Measurements from ENCODE around the gene MRGPRE.

GRCh38 chr11:3199537-3200295 is 32.5 kb downstream of the MRGPRE start:
- TF ChIP-seq, protein P1, sequence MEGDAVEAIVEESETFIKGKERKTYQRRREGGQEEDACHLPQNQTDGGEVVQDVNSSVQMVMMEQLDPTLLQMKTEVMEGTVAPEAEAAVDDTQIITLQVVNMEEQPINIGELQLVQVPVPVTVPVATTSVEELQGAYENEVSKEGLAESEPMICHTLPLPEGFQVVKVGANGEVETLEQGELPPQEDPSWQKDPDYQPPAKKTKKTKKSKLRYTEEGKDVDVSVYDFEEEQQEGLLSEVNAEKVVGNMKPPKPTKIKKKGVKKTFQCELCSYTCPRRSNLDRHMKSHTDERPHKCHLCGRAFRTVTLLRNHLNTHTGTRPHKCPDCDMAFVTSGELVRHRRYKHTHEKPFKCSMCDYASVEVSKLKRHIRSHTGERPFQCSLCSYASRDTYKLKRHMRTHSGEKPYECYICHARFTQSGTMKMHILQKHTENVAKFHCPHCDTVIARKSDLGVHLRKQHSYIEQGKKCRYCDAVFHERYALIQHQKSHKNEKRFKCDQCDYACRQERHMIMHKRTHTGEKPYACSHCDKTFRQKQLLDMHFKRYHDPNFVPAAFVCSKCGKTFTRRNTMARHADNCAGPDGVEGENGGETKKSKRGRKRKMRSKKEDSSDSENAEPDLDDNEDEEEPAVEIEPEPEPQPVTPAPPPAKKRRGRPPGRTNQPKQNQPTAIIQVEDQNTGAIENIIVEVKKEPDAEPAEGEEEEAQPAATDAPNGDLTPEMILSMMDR (IDR thresholded peaks at IDR 0.05; ENCODE audit: low read depth, low read length, missing input control), result no peak
- no peak for TF ChIP-seq SP1 (IDR thresholded peaks at IDR 0.05)
- TF ChIP-seq, protein P2, sequence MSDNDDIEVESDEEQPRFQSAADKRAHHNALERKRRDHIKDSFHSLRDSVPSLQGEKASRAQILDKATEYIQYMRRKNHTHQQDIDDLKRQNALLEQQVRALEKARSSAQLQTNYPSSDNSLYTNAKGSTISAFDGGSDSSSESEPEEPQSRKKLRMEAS (IDR thresholded peaks at IDR 0.05), result no peak
- TF ChIP-seq REST (IDR thresholded peaks at IDR 0.05), result no peak
- no peak for TF ChIP-seq YY1 (IDR thresholded peaks at IDR 0.05)
- no peak for TF ChIP-seq FOXA1 (IDR thresholded peaks at IDR 0.05)
- TF ChIP-seq ATF3 (IDR thresholded peaks at IDR 0.05), result no peak
- TF ChIP-seq RAD21 (IDR thresholded peaks at IDR 0.05), result no peak
- no peak for TF ChIP-seq NR2F2 (IDR thresholded peaks at IDR 0.05)
- TF ChIP-seq HNF4G (IDR thresholded peaks at IDR 0.05), result no peak
- TF ChIP-seq EGR1 (IDR thresholded peaks at IDR 0.05; ENCODE audit: low read depth in 2 of 2), result no peak
- no peak for TF ChIP-seq JUND (IDR thresholded peaks at IDR 0.05)
- TF ChIP-seq GABPA (IDR thresholded peaks at IDR 0.05 in 1 of 2, conservative IDR thresholded peaks at IDR 0.05 in 1 of 2), result no peak
